ENCODE results near the gene OOSP4B.
"Not testable (repeated sequence)": the region's sequence is repeated elsewhere in the genome, so short reads cannot be mapped to it uniquely, and the experiment has no call there.

- TF ChIP-seq POLR2A, CTCF (IDR thresholded peaks at IDR 0.05): not testable (repeated sequence)
Measured at GRCh38 chr11:60050422-60050821, 33.4 kb downstream of the OOSP4B start.
